ENCODE data around the gene RNF224. TPM values are rescaled to one million over a fixed set of nuclear protein-coding genes. Genes with fewer than 3 reads are reported as not detected.

The RNF224 gene
- polyA plus RNA-seq, 1 donor, result 2.4 TPM

- no peak for DNase-seq (ENCODE audit: low read depth)
These were observed 12.7 kb upstream of the RNF224 start for GRCh38 chr9:137214620-137215019.

- no peak for DNase-seq (ENCODE audit: low read depth)
These were observed 11.9 kb upstream of the RNF224 start for GRCh38 chr9:137215196-137215986.

GRCh38 chr9:137216188-137216965, 10.9 kb upstream of the RNF224 start:
- no peak for DNase-seq (ENCODE audit: low read depth)

GRCh38 chr9:137217276-137218211, 9.8 kb upstream of the RNF224 start:
- no peak for DNase-seq (ENCODE audit: low read depth)

- no peak for DNase-seq (ENCODE audit: low read depth)
These were observed 9.0 kb upstream of the RNF224 start for GRCh38 chr9:137218212-137218753.

- no peak for DNase-seq (ENCODE audit: low read depth)
These were observed 8.5 kb upstream of the RNF224 start for GRCh38 chr9:137218754-137219271.

GRCh38 chr9:137219757-137220316, 7.5 kb upstream of the RNF224 start:
- no peak for DNase-seq (ENCODE audit: low read depth)

GRCh38 chr9:137220317-137221094, 6.8 kb upstream of the RNF224 start:
- DNase-seq (ENCODE audit: low read depth), result no peak

- DNase-seq (ENCODE audit: low read depth), result no peak
These were observed 6.2 kb upstream of the RNF224 start for GRCh38 chr9:137221095-137221505.

- DNase-seq (ENCODE audit: low read depth), result no peak
These were observed 5.7 kb upstream of the RNF224 start for GRCh38 chr9:137221506-137222111.

- no peak for DNase-seq (ENCODE audit: low read depth)
These were observed 4.9 kb upstream of the RNF224 start, which contains the start of gene RNF208 for GRCh38 chr9:137222190-137223077. TSS of gene RNF208 (minus strand) at chr9:137222240. CDS start at chr9:137221212, 1,028 bp downstream.

- peak; percentile 93 for DNase-seq (ENCODE audit: low read depth)
These were observed 4.0 kb upstream of the RNF224 start for GRCh38 chr9:137223078-137223970.

- DNase-seq (ENCODE audit: low read depth), result no peak
These were observed 2.2 kb upstream of the RNF224 start, which contains the start of gene CYSRT1 for GRCh38 chr9:137224830-137225694. TSS of gene CYSRT1 (plus strand) at chr9:137225174. CDS start at chr9:137225622, 448 bp downstream.

- no peak for DNase-seq (ENCODE audit: low read depth)
These were observed 1.5 kb upstream of the RNF224 start for GRCh38 chr9:137225699-137226331.

- DNase-seq (ENCODE audit: low read depth), result no peak
These were observed 806 bp upstream of the RNF224 start for GRCh38 chr9:137226338-137227053.
